PC-3 (cell line): Measurements from ENCODE around the gene VSIG8. TPM values are rescaled to one million over a fixed set of nuclear protein-coding genes. Genes with fewer than 3 reads are reported as not detected.
A peak's percentile ranks its signal among the peaks of the same experiment; 100 is the strongest.

ENCODE experiments used
- ATAC-seq: fragments of 200-7000 bp; cut with Tn5 transposase; 2 replicates; pipeline ENCODE4 v1.9.1; 2020; ENCODE audit warnings: mild to moderate bottlenecking, moderate library complexity
- BruUV-seq: library from RNA; stranded (reverse); fragments of 400-500 nt; replicated peaks from 2 replicates; lab custom pipeline; 2021; lab: Mats Ljungman, UMichigan
- CTCF ChIA-PET: fragments of 300-600 bp; sonication (Branson Sonifier 250); formaldehyde crosslinking; loops from one replicate; lab custom pipeline; 2022; ENCODE audit warnings: antibody characterized with exemption; lab: Charles Lee
- POLR2A ChIA-PET: fragments of 300-600 bp; sonication (Branson Sonifier 250); formaldehyde crosslinking; loops from one replicate; lab custom pipeline; 2022; ENCODE audit warnings: antibody characterized with exemption; ENCODE audit not compliant: unreplicated experiment; lab: Charles Lee
- DNase-seq: peaks from one replicate; pipeline ENCODE4 v3.0.0-alpha.2; 2015
- H2AFZ ChIP-seq: fragments of 300-600 bp; sonication (generic); 2 replicates; pipeline ENCODE4 v1.6.0; 2016; ENCODE audit warnings: antibody characterized with exemption, low read length
- H3F3A ChIP-seq: fragments of 300-600 bp; sonication (generic); one replicate; pipeline ENCODE4 v1.6.0; 2017; ENCODE audit warnings: antibody characterized with exemption, low read length, control low read depth, mild to moderate bottlenecking; ENCODE audit not compliant: unreplicated experiment
- H3K27ac ChIP-seq: fragments of 300-600 bp; sonication (generic); 2 replicates; pipeline ENCODE4 v1.5.1; 2016; ENCODE audit warnings: mild to moderate bottlenecking, low read length
- H3K27me3 ChIP-seq: fragments of 300-600 bp; sonication (generic); 2 replicates; pipeline ENCODE4 v1.6.1; 2016; ENCODE audit warnings: low read length, mixed read lengths
- H3K36me3 ChIP-seq: fragments of 300-600 bp; sonication (generic); 2 replicates; pipeline ENCODE4 v1.6.1; 2016; ENCODE audit warnings: low read depth, mixed run types, low read length, mixed read lengths
- H3K4me1 ChIP-seq: fragments of 300-600 bp; sonication (generic); 2 replicates; pipeline ENCODE4 v1.5.1; 2016; ENCODE audit warnings: low read length; ENCODE audit not compliant: insufficient read depth
- H3K4me2 ChIP-seq: fragments of 300-600 bp; sonication (generic); 2 replicates; pipeline ENCODE4 v1.6.0; 2016; ENCODE audit warnings: low read length
- H3K4me3 ChIP-seq: fragments of 300-600 bp; sonication (generic); 2 replicates; pipeline ENCODE4 v1.5.1; 2016; ENCODE audit warnings: mild to moderate bottlenecking, low read length, mixed read lengths
- H3K79me2 ChIP-seq: fragments of 300-600 bp; sonication (generic); 2 replicates; pipeline ENCODE4 v1.6.1; 2017; ENCODE audit warnings: low read length, mixed read lengths
- H3K9ac ChIP-seq: fragments of 300-600 bp; sonication (generic); 2 replicates; pipeline ENCODE4 v1.6.0; 2016; ENCODE audit warnings: mild to moderate bottlenecking, low read length
- H3K9me2 ChIP-seq: fragments of 300-600 bp; sonication (generic); replicated peaks from 2 replicates; pipeline ENCODE4 v1.6.1; 2016; ENCODE audit warnings: mixed run types, low read length, mixed read lengths
- H3K9me3 ChIP-seq: fragments of 300-600 bp; sonication (generic); 2 replicates; pipeline ENCODE4 v1.6.1; 2016; ENCODE audit warnings: low read length, mixed read lengths
- H4K20me1 ChIP-seq: fragments of 300-600 bp; sonication (generic); 2 replicates; pipeline ENCODE4 v1.6.1; 2016; ENCODE audit warnings: low read length, mixed read lengths
- CTCF ChIP-seq: fragments of 300-600 bp; sonication (generic); conservative IDR thresholded peaks from 2 replicates; pipeline ENCODE4 v1.5.1; 2017; ENCODE audit warnings: antibody characterized with exemption, low read depth, mild to moderate bottlenecking, low read length
- EZH2 ChIP-seq: fragments of 300-600 bp; sonication (generic); IDR thresholded peaks from one replicate; pipeline ENCODE4 v1.6.1; 2017; ENCODE audit warnings: antibody characterized with exemption, mild to moderate bottlenecking, low read length; ENCODE audit not compliant: unreplicated experiment
- EZH2phosphoT487 ChIP-seq: fragments of 300-600 bp; sonication (generic); IDR thresholded peaks from 2 replicates; pipeline ENCODE4 v1.6.1; 2018; ENCODE audit warnings: mild to moderate bottlenecking, antibody characterized with exemption, low read length, borderline replicate concordance
- intact Hi-C: fragments of 100-400 bp; cut with micrococcal nuclease; formaldehyde crosslinking; loops from 2 replicates; pipeline ENCODE4 v1.9.0; 2023
- total RNA-seq: library from RNA; depleted of rRNA; stranded (reverse); fragments of >200 nt; gene quantifications from 2 replicates; pipeline ENCODE4 v1.2.3, GENCODE V29; 2014

VSIG8 gene
- total RNA-seq, 1 experiment from 2014 or later = 0.47 TPM

GRCh38 chr1:159869607-159870006, 7.2 kb upstream of the VSIG8 start:
- no peak overlapping the region for H3K4me3 ChIP-seq
- H3K4me2 ChIP-seq = 0 out of 2 replicates have a peak overlapping the region, but pooled peaks have one; percentile 23
- intact Hi-C loops = no loop called here
- peaks cover 17% of the 10 kb centered on the region for H3K4me1 ChIP-seq
- H4K20me1 ChIP-seq = no peaks in the 10 kb centered on the region
- DNase-seq (peak; percentile 31), ATAC-seq (no peak)
- no peaks in the 10 kb centered on the region for H3K79me2 ChIP-seq
- H3F3A ChIP-seq = no peaks in the 10 kb centered on the region
- H3K27ac ChIP-seq = peak overlapping the region; percentile 31
- ChIA-PET CTCF (no interaction called here), POLR2A (no interaction called here)
- no peak overlapping the region for H3K9ac ChIP-seq
- H3K36me3 ChIP-seq = no peaks in the 10 kb centered on the region
- no peaks in the 10 kb centered on the region for H3K9me3 ChIP-seq
- no peaks in the 10 kb centered on the region for H3K9me2 ChIP-seq
- no peaks in the 10 kb centered on the region for H3K27me3 ChIP-seq
- TF ChIP-seq EZH2phosphoT487 (no peak), CTCF (no peak), EZH2 (no peak)
- no TSS peak for BruUV-seq
- H2AFZ ChIP-seq = no peak overlapping the region

GRCh38 chr1:159869173-159869572, 6.7 kb upstream of the VSIG8 start:
- no TSS peak for BruUV-seq
- Histone ChIP-seq H3K4me2 (peak overlapping the region; percentile 23; the same call in 1 of the 2 replicates), H3K79me2 (no peaks in the 10 kb centered on the region), H2AFZ (0 out of 2 replicates have a peak overlapping the region, but pooled peaks have one; percentile 6), H3K9ac (no peak overlapping the region), H3K4me1 (peaks cover 17% of the 10 kb centered on the region), H3K4me3 (no peak overlapping the region), H3K36me3 (no peaks in the 10 kb centered on the region), H3K9me3 (no peaks in the 10 kb centered on the region), H4K20me1 (no peaks in the 10 kb centered on the region), H3K27me3 (no peaks in the 10 kb centered on the region), H3K9me2 (no peaks in the 10 kb centered on the region), H3K27ac (peak overlapping the region; percentile 31), H3F3A (no peaks in the 10 kb centered on the region)
- intact Hi-C loops = no loop called here
- POLR2A ChIA-PET = no interaction called here
- peak; percentile 84 for DNase-seq
- CTCF ChIA-PET = interaction anchor here (0.6 kb wide), 1 partner anchor 671 kb away, joined by 3 read pairs; no protein-coding TSS in a partner anchor
- TF ChIP-seq CTCF (no peak), EZH2phosphoT487 (no peak), EZH2 (no peak)
- peak; percentile 63 for ATAC-seq

- BruUV-seq = no TSS peak
- H3K4me3 ChIP-seq = no peak overlapping the region
- ChIA-PET CTCF (interaction anchor here (0.6 kb wide), 1 partner anchor 671 kb away, joined by 3 read pairs; no protein-coding TSS in a partner anchor), POLR2A (no interaction called here)
- no peaks in the 10 kb centered on the region for H3K9me2 ChIP-seq
- H3F3A ChIP-seq = no peaks in the 10 kb centered on the region
- H2AFZ ChIP-seq = 0 out of 2 replicates have a peak overlapping the region, but pooled peaks have one; percentile 6
- intact Hi-C loops = no loop called here
- H3K9me3 ChIP-seq = no peaks in the 10 kb centered on the region
- peak overlapping the region; percentile 23; the same call in 1 of the 2 replicates for H3K4me2 ChIP-seq
- H3K4me1 ChIP-seq = peaks cover 17% of the 10 kb centered on the region
- H3K9ac ChIP-seq = no peak overlapping the region
- H4K20me1 ChIP-seq = no peaks in the 10 kb centered on the region
- DNase-seq (no peak), ATAC-seq (no peak)
- H3K27ac ChIP-seq = peak overlapping the region; percentile 31
- TF ChIP-seq EZH2 (no peak), CTCF (no peak), EZH2phosphoT487 (no peak)
- no peaks in the 10 kb centered on the region for H3K79me2 ChIP-seq
- no peaks in the 10 kb centered on the region for H3K36me3 ChIP-seq
- H3K27me3 ChIP-seq = no peaks in the 10 kb centered on the region
These were observed 6.3 kb upstream of the VSIG8 start for GRCh38 chr1:159868766-159869165.
